Esophagus squamous epithelium (tissue), 4 donors: Measurements from ENCODE around the gene CST8.

Source experiments
- POLR2A ChIP-seq, 4 donors: fragments of 450-650 bp; IDR thresholded peaks; one replicate each; pipeline ENCODE4 v1.6.1; 2017; ENCODE audit warnings: antibody characterized with exemption in 4 of 4, mild to moderate bottlenecking in 4 of 4, moderate library complexity in 3 of 4
- TF ChIP-seq, protein P1 (sequence below), 6 experiments: fragments of 450-650 bp in 4 of 6; fragments of 200-600 bp in 2 of 6; sonication (generic) in 2 of 6; IDR thresholded peaks; one replicate each; pipeline ENCODE4 v1.5.1; 2016 to 2019; ENCODE audit warnings: antibody characterized with exemption in 6 of 6, mild to moderate bottlenecking in 4 of 6, moderate library complexity in 4 of 6

GRCh38 chr20:23530937-23531567, 40.1 kb downstream of the CST8 start:
- TF ChIP-seq, protein P1, sequence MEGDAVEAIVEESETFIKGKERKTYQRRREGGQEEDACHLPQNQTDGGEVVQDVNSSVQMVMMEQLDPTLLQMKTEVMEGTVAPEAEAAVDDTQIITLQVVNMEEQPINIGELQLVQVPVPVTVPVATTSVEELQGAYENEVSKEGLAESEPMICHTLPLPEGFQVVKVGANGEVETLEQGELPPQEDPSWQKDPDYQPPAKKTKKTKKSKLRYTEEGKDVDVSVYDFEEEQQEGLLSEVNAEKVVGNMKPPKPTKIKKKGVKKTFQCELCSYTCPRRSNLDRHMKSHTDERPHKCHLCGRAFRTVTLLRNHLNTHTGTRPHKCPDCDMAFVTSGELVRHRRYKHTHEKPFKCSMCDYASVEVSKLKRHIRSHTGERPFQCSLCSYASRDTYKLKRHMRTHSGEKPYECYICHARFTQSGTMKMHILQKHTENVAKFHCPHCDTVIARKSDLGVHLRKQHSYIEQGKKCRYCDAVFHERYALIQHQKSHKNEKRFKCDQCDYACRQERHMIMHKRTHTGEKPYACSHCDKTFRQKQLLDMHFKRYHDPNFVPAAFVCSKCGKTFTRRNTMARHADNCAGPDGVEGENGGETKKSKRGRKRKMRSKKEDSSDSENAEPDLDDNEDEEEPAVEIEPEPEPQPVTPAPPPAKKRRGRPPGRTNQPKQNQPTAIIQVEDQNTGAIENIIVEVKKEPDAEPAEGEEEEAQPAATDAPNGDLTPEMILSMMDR (IDR thresholded peaks at IDR 0.05), result no peak
- no peak for TF ChIP-seq POLR2A (IDR thresholded peaks at IDR 0.05)
